Breast epithelium (tissue), 3 donors: ENCODE data around the gene OSBPL3.

ENCODE experiments used
- POLR2A ChIP-seq: fragments of 450-650 bp; IDR thresholded peaks from one replicate; pipeline ENCODE4 v1.6.1; 2016; ENCODE audit warnings: antibody characterized with exemption, mild to moderate bottlenecking, moderate library complexity
- TF ChIP-seq, protein P1 (sequence below), 3 donors: fragments of 450-650 bp; IDR thresholded peaks; one replicate each; pipeline ENCODE4 v1.5.1; 2016 to 2017; ENCODE audit warnings: antibody characterized with exemption in 3 of 3, mild to moderate bottlenecking in 3 of 3, moderate library complexity in 3 of 3

DNA sequence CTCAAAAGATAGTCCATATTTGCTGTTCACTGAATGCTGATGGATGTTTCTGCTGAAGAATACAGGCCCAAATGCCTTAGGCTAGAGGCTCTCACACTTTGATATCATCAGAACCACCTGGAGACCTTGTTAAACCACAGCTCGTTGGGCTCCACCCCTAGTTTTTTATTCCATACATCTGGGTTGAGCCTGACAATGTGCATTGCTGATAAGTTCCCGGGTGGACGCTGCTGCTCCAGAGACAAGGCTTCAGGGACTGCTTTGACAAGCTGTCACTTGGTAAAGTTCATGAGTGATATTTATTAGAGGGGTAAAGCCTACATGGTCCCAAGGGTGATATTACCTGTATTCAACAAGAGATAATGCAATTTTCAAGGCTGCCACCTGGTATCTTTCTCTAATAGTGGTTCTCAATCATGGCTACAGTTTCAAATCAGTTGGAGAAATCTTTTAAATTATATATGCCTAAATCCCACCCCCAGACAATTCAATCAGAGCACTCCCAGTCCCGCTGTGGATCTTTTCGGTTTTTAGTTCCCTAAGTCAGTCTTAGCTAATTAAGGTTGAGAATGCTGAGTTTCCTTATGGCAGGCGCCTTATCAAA is 115.7 kb downstream of the OSBPL3 start:
- no peak for TF ChIP-seq POLR2A
- TF ChIP-seq, protein P1, sequence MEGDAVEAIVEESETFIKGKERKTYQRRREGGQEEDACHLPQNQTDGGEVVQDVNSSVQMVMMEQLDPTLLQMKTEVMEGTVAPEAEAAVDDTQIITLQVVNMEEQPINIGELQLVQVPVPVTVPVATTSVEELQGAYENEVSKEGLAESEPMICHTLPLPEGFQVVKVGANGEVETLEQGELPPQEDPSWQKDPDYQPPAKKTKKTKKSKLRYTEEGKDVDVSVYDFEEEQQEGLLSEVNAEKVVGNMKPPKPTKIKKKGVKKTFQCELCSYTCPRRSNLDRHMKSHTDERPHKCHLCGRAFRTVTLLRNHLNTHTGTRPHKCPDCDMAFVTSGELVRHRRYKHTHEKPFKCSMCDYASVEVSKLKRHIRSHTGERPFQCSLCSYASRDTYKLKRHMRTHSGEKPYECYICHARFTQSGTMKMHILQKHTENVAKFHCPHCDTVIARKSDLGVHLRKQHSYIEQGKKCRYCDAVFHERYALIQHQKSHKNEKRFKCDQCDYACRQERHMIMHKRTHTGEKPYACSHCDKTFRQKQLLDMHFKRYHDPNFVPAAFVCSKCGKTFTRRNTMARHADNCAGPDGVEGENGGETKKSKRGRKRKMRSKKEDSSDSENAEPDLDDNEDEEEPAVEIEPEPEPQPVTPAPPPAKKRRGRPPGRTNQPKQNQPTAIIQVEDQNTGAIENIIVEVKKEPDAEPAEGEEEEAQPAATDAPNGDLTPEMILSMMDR (IDR thresholded peaks at IDR 0.05): no peak
